ENCODE results near the gene TNFRSF9.
"Not testable (repeated sequence)": the region's sequence is repeated elsewhere in the genome, so short reads cannot be mapped to it uniquely, and the experiment has no call there.

The TNFRSF9 gene

GRCh38 chr1:7940745-7941436, at the start of gene TNFRSF9:
Gene TNFRSF9 (minus strand): TSS chr1:7940839. CDS start chr1:7939994, 845 bp downstream.
- DNase-seq (ENCODE audit: low read depth in 2 of 2) = peak; percentile 72 to 79

- DNase-seq (ENCODE audit: low read depth in 2 of 2) = no peak
These were observed 49.3 kb upstream of the TNFRSF9 start for GRCh38 chr1:7989762-7990428.

DNA sequence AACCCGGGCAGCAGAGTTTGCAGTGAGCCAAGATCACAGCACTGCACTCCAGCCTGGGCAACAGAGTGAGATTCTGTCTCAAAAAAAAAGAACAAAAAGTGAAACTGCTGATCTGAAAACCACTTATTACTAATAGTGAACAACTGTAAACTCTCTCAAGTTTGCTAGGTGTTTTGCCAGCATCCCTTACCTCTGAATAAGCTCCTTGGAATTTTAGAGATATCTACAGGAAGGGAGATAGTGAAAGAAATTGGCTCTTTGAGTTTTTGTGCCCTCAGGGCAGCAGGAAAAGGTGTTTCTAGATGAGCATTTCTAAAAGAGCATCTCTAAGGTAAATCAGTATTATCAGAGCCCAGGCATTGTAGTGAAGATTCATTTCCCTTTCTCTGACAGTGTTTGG, 47.9 kb upstream of the TNFRSF9 start:
- no peak for DNase-seq (ENCODE audit: low read depth in 2 of 2)

DNA sequence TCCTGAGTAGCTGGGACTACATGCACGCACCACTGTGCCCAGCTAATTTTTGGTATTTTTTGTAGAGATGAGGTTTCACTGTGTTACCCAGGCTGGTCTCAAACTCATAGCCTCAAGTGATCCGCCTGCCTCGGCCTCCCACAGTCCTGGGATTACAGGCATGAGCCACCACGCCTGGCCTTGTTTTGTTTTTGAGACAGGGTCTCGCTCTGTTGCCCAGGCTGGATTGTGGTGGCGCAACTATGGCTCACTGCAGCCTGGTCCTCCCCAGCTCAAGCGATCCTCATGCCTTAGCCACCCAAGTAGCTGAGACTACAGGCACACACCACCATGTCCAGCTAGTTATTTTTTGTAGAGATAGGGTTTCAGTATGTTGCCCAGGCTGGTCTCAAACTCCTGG, 46.9 kb upstream of the TNFRSF9 start:
- DNase-seq (ENCODE audit: low read depth in 2 of 2) = no peak

DNA sequence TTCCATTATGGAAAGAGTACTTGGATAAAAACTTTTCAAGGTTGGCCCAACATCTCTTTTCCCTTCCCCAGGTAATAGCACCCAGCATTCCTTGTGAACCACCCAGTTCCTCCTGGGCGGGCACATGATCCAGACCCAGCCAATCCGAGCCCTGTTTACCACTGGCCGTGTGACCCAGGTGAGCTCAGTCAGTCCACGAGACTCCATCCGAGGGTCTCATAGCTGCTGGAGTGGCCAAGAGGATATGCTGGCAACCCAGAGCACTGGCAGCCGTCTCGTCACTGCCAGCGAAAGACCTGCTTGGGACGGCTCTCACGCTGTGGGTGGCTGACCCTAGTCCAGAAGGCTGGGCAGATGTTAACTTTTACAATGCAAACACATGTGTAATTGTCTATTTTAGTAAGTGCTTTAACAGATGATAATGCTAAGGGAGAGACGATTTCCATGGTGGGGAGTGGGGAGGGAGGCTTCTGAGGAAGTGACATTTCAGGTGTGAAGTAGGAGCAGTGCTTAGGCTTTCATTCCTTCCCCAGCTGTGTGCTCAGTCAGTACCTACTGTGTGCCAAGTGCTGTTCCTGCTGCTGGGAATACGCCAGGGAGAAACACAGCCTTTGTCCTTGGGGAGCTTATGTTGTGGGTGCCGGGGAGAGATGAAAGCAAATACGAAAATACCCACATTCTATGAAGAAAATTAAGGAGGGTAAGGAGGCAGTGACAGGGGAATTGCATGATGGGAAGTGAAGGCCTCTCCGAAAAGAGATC, 45.4 kb upstream of the TNFRSF9 start:
- no peak for DNase-seq (ENCODE audit: low read depth in 2 of 2)

GRCh38 chr1:7984811-7985210, 44.2 kb upstream of the TNFRSF9 start:
- no peak for DNase-seq (ENCODE audit: low read depth in 2 of 2)

DNA sequence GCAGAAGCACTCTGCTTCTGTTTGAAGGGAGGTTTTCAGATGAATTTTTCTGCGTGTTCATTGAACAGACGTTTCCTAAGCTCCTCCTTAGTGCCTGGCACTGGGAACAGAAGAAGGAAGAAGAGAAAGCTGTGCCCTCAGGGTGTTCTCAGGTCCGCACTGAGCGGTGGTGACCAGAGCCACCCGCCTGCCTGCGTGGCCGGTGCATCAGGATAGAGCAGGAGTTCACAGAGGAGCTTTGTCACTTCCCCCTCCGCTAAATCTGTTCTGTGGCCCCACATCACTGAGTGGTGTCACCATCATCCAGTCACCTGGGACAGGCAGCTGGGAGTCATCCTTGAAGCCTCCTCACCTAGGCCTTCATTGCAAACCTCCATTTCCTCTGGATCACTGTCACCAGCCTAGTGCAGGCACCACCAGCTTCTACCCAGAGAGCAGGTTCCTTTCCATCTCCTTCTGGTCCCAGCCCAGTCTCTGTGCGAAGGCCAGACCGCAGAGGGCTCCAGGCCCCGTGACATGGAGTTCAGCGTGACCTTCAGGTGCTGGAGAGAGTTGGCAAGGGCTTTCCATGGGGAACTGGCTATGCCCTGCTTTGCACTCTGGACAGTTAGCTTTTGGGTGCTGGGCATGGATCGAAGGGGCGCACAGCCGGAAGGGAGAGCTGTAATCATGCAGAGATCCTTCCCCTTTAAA, 42.6 kb upstream of the TNFRSF9 start:
- no peak for DNase-seq (ENCODE audit: low read depth in 2 of 2)

DNA sequence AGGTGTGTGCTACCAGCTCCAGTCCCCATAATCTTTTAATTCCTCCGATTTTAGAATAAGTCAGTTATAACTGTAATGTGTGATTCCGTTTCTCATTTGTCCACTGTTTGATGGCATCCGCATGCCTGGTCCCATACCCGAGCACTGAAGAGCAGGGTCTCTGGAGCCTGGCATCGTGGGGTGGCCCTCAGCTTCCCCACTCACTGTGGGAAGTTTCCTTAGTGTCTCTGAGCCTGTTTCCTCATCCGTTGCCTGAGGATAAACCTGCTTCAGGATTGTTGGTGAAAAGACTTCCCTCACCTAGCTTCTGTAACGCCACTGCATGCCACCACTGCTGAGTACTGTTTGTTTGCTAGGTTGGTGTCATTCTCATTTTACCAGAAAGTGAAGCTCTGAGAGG, 40.3 kb upstream of the TNFRSF9 start:
- DNase-seq (ENCODE audit: low read depth in 2 of 2) = no peak

- DNase-seq (ENCODE audit: low read depth in 2 of 2) = no peak
These were observed 34.7 kb upstream of the TNFRSF9 start for GRCh38 chr1:7975212-7975865.

DNA sequence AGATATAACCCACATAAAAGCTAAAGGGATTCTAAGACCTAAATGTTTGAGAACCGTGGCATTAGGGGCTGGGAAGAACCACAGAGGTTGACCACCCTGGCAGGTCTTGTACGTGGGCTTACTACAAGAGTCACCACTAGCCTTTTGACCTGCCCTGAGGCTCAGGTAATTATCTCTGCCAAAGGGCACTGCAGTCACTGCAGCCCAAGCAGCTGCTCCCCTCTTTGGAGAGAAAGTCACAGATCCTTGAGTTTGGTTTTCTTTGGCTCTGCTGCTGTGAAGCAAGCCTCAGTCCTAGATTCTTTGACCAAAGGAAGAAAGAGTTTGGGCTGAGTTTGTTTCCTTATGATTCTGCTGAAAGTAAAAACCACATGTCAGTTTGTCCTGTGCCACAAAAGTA, 32.4 kb upstream of the TNFRSF9 start:
- DNase-seq (ENCODE audit: low read depth in 2 of 2) = no peak

GRCh38 chr1:7972285-7972684, 31.6 kb upstream of the TNFRSF9 start:
- no peak for DNase-seq (ENCODE audit: low read depth in 2 of 2)

GRCh38 chr1:7971024-7971423, 30.4 kb upstream of the TNFRSF9 start:
- DNase-seq (ENCODE audit: low read depth in 2 of 2) = no peak

DNA sequence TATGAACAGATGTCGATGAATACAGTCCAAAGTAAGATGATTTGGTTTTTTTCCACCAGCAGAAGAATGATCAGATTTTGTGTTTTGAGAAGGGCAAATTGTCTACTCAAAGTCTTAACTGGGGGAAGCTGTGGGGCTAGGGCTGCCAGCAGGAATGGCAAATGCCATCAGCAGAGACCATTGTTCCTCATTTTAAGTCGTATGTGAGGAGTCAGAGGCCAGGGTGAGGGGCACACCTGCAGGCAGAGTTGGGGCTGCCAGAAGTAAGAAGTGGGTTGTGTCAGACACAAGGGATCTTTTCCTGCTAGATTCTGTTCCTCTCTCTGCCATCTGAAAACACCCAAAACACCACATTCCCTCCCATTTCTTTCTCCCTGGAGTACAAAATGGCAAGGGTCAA, 29.6 kb upstream of the TNFRSF9 start:
- no peak for DNase-seq (ENCODE audit: low read depth in 2 of 2)

DNA sequence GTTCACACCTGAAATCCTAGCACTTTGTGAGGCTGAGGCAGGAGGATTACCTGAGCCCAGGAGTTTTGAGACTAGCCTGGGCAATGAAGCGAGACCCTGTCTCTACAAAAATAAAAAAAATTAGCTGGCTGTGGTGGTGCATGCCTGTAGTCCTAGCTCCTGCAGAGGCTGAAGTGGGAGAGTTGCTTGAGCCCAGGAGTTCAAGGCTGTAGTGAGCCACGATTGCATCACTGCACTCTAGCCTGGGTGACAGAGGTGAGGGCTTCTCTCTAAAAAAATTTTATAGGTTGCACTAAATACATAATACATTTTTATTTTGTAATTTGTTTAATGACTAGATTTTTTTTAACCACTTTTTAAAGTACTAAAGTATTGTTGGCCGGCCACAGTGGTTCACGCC, 27.0 kb upstream of the TNFRSF9 start:
- DNase-seq (ENCODE audit: low read depth in 2 of 2) = no peak

GRCh38 chr1:7967196-7967595, 26.6 kb upstream of the TNFRSF9 start:
- no peak for DNase-seq (ENCODE audit: low read depth in 2 of 2)

- no peak for DNase-seq (ENCODE audit: low read depth in 2 of 2)
These were observed 23.8 kb upstream of the TNFRSF9 start for GRCh38 chr1:7964476-7964875.

DNA sequence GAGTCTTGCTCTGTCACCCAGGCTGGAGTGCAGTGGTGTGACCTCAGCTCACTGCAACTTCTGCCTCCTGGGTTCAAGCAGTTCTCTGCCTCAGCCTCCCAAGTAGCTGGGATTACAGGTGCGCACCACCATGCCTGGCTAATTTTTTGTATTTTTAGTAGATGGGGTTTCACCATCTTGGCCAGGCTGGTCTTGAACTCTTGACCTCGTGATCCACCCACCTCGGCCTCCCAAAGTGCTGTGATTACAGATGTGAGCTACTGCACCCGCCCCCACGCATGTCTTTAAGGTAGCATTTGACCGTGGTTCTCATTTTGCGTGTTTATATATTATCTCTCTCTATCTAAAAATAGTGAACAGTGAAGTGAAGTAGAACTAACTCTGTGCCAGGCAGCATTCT, 23.2 kb upstream of the TNFRSF9 start:
- not testable (repeated sequence) for DNase-seq (ENCODE audit: low read depth in 2 of 2)

- DNase-seq (ENCODE audit: low read depth in 2 of 2) = not testable (repeated sequence)
These were observed 22.7 kb upstream of the TNFRSF9 start for GRCh38 chr1:7963378-7963730.

DNA sequence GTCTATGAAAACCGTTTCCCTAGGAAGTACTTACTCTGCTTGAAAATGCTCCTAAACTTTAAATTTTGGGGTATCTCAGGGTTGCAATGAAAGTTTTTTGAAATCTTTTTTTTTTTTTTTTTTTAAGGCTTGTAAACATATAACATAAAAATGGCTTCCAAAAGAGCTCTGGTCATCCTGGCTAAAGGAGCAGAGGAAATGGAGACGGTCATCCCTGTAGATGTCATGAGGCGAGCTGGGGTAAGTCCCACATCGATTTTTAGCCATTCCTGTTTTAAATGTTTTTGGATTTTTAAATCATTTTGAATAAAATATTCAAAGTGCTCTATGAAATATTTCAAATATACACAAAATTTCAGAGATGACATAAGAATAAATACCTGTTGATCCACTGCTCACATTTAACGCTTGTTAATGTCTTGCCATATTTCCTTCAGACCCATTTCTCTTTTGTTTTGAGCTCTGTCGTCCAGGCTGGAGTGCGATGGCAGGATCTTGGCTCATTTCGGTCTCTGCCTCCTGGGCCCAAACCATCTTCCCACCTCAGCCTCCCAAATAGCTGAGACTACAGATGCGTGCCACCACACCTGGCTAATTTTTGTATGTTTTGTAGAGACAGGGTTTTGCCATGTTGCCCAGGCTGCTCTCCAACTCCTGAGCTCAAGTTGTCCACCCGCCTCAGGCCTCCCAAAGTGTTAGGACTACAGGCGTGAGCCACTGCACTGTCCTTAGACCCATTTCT, 22.2 kb upstream of the TNFRSF9 start:
- DNase-seq (ENCODE audit: low read depth in 2 of 2) = no peak

- DNase-seq (ENCODE audit: low read depth in 2 of 2) = peak in 1 of 2 donors; percentile 24
These were observed 21.3 kb upstream of the TNFRSF9 start for GRCh38 chr1:7962014-7962335.

Data from stimulated activated CD8-positive, alpha-beta memory T cell treated with anti-CD3 and anti-CD28 coated beads, Interleukin-15, amount 100 ng/mL, for 4 hours (primary cell).